HepG2 (cell line): ENCODE results near the gene UGT3A2. TPM values are rescaled to one million over a fixed set of nuclear protein-coding genes. Genes with fewer than 3 reads are reported as not detected.

ENCODE experiments used
- ATAC-seq: fragments of 200-7000 bp; cut with Tn5 transposase; 3 replicates; pipeline ENCODE4 v1.9.1; 2020; ENCODE audit warnings: mild to moderate bottlenecking, moderate library complexity
- BruUV-seq: library from RNA; stranded (reverse); fragments of 400-500 nt; replicated peaks from 2 replicates; lab custom pipeline; 2021; lab: Mats Ljungman, UMichigan
- CTCF ChIA-PET: fragments of 300-600 bp; formaldehyde crosslinking; extraction: SDS; loops from one replicate; lab custom pipeline; 2021; ENCODE audit warnings: low total read pairs, inconsistent platforms, low intra/inter-chr PET ratio; lab: Yijun Ruan, JAX
- POLR2A ChIA-PET: fragments of 350-600 bp; sonication (Branson Sonifier 250); formaldehyde crosslinking; loops from one replicate; lab custom pipeline; 2020; ENCODE audit warnings: antibody characterized with exemption, inconsistent platforms; lab: Yijun Ruan, JAX
- DNase-seq: peaks from one replicate; pipeline ENCODE4 v3.0.0-alpha.2; 2015; ENCODE audit warnings: low spot score
- FAIRE-seq: peaks from 3 replicates; lab custom pipeline; 2011; peaks lifted over from hg19 to GRCh38; lab: Jason Lieb, UNC
- H2AFZ ChIP-seq: one replicate; pipeline ENCODE4 v1.6.1; 2011; ENCODE audit warnings: low read length, inconsistent platforms
- H3K27ac ChIP-seq: fragments of 300-600 bp; 3 replicates; pipeline ENCODE4 v1.8.0; 2011; ENCODE audit warnings: mixed run types, mild to moderate bottlenecking, mixed read lengths, low read length, inconsistent platforms; ENCODE audit not compliant: insufficient read depth; ENCODE audit errors: extremely low read length
- H3K27me3 ChIP-seq, 2 experiments: fragments of 200-600 bp in 1 of 2; 2 replicates in 1 of 2; 3 replicates in 1 of 2; pipeline versions ENCODE4 v1.6.0 to v1.8.0; 2011; ENCODE audit warnings: low read length in 2 of 2, mild to moderate bottlenecking in 2 of 2, moderate library complexity in 2 of 2, inconsistent platforms in 1 of 2; ENCODE audit not compliant: insufficient read depth in 2 of 2, control insufficient read depth in 1 of 2
- H3K36me3 ChIP-seq, 2 experiments: fragments of 200-600 bp in 1 of 2; replicated peaks in 1 of 2; 2 replicates in 1 of 2; 3 replicates in 1 of 2; pipeline versions ENCODE4 v1.5.1 to v1.8.0; 2011; ENCODE audit warnings: low read length in 2 of 2, inconsistent platforms in 1 of 2; ENCODE audit not compliant: insufficient read depth in 2 of 2, control insufficient read depth in 1 of 2
- H3K4me1 ChIP-seq: 2 replicates; pipeline ENCODE4 v1.5.1; 2012; ENCODE audit warnings: low read length, inconsistent platforms; ENCODE audit not compliant: insufficient read depth
- H3K4me2 ChIP-seq: 2 replicates; pipeline ENCODE4 v1.6.0; 2011; ENCODE audit warnings: low read depth, low read length, inconsistent platforms
- H3K4me3 ChIP-seq, 3 experiments: fragments of 200-600 bp in 1 of 3; sonication (generic), shearing (Covaris generic) in 1 of 3; replicated peaks in 1 of 3; 2 replicates each; pipeline ENCODE4 v1.5.1; 2011 to 2016; ENCODE audit warnings: low read length in 3 of 3, inconsistent platforms in 2 of 3, low read depth in 2 of 3, mild to moderate bottlenecking in 2 of 3, control low read depth in 1 of 3, mixed read lengths in 1 of 3; ENCODE audit not compliant: insufficient read depth in 1 of 3
- H3K79me2 ChIP-seq: one replicate; pipeline ENCODE4 v1.6.1; 2011; ENCODE audit warnings: low read length, inconsistent platforms; ENCODE audit not compliant: insufficient read depth
- H3K9ac ChIP-seq: 2 replicates; pipeline ENCODE4 v1.6.0; 2011; ENCODE audit warnings: mild to moderate bottlenecking, low read depth, low read length, inconsistent platforms; ENCODE audit not compliant: insufficient read depth
- H3K9me3 ChIP-seq: 2 replicates; pipeline ENCODE4 v1.5.1; 2012; ENCODE audit warnings: mild to moderate bottlenecking, low read length
- H4K20me1 ChIP-seq: 2 replicates; pipeline ENCODE4 v1.6.0; 2011; ENCODE audit warnings: inconsistent platforms, mild to moderate bottlenecking, low read length, moderate library complexity; ENCODE audit not compliant: insufficient read depth
- CREB1 ChIP-seq, 2 experiments: fragments of 450-650 bp in 1 of 2; IDR thresholded peaks; 2 replicates each; pipeline ENCODE4 v1.6.1; 2016 to 2017; ENCODE audit warnings: control low read depth in 1 of 2, mild to moderate bottlenecking in 1 of 2, missing compliant biosample characterization in 1 of 2, missing genetic modification characterization in 1 of 2
- MTF1 ChIP-seq: sonication (generic); formaldehyde crosslinking; IDR thresholded peaks from 2 replicates; pipeline ENCODE4 v1.5.0; 2020; ENCODE audit warnings: missing genetic modification reagents
- POLR2AphosphoS5 ChIP-seq: IDR thresholded peaks from 2 replicates; pipeline ENCODE4 v1.6.1; 2012; ENCODE audit warnings: low read depth, low read length
- RCOR2 ChIP-seq: IDR thresholded peaks from 2 replicates; pipeline ENCODE4 v1.6.1; 2016; ENCODE audit warnings: missing biosample characterization, missing genetic modification reagents
- SIX4 ChIP-seq: sonication (generic); formaldehyde crosslinking; IDR thresholded peaks from 2 replicates; pipeline ENCODE4 v1.4.0; 2020; ENCODE audit warnings: missing genetic modification reagents
- ZNF552 ChIP-seq: sonication (generic); formaldehyde crosslinking; IDR thresholded peaks from 2 replicates; pipeline ENCODE4 v1.9.0; 2022; ENCODE audit warnings: missing genetic modification reagents, mild to moderate bottlenecking, borderline replicate concordance
- WGBS: methylation state at CpG from one replicate; pipeline ENCODE4 v1.1.6; 2017; ENCODE audit warnings: low lambda C conversion rate; 5-methylcytosine and 5-hydroxymethylcytosine counted together
- in situ Hi-C: cut with HindIII; loops from 2 replicates; pipeline ENCODE4 v1.10.0; 2017; ENCODE audit warnings: low pct_unique_long_range_greater_than_20kb; ENCODE audit not compliant: extremely low pct_ligation_motif_present
- intact Hi-C: fragments of 100-400 bp; cut with micrococcal nuclease; formaldehyde crosslinking; loops from one replicate; pipeline ENCODE4 v1.10.0; 2022; ENCODE audit not compliant: unreplicated experiment
- polyA plus RNA-seq, 8 experiments: library from polyadenylated mRNA; depleted of rRNA in 3 of 8; stranded (reverse) in 7 of 8; unstranded in 1 of 8; fragments of >200 nt; fragmentation: Illumina TruSeq in 4 of 8; extraction: Trizol in 4 of 8; gene quantifications; 2 replicates each; pipeline versions ENCODE4 v1.2.1 to v1.2.3, GENCODE V29; 2011 to 2016; ENCODE audit warnings: low read depth in 4 of 8, missing spikeins in 1 of 8, mixed read lengths in 1 of 8; ENCODE audit not compliant: insufficient read depth in 1 of 8
- total RNA-seq, 5 experiments: library from RNA; depleted of rRNA; stranded (reverse); fragments of >200 nt; fragmentation: Illumina TruSeq; extraction: Trizol; gene quantifications; 2 replicates each; pipeline ENCODE4 v1.2.3, GENCODE V29; 2016; ENCODE audit warnings: low read depth in 1 of 5
- TF ChIP-seq, protein P1 (sequence below): sonication (generic); formaldehyde crosslinking; IDR thresholded peaks from 2 replicates; pipeline ENCODE4 v1.4.0; 2020; ENCODE audit warnings: mild to moderate bottlenecking, missing genetic modification reagents, borderline replicate concordance

Gene UGT3A2
- total and polyA plus RNA-seq, 2 of the 13 experiments (the other 11 are each of a cell fraction or from before 2014, with no cell fraction given) = not detected

DNA sequence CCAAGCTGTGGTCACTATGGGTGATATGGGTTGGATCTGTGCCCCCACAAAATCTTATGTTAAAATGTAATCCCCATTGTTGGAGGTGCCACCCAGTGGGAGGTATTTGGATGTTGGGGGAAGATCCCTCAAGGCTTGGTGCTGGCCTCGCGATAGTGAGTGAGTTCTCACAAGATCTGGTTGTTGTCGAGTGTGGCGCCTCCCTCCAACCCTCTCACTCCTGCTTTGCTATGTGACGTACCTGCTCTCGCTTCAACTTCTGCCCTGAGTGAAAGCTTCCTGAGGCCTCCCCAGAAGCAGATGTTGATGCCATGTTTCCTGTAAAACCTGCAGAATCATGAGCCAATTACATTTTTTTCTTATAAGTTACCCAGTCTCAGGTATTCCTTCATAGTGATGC, 35.5 kb downstream of the UGT3A2 start:
- H3K9me3 ChIP-seq = no peaks in the 10 kb centered on the region
- no peaks in the 10 kb centered on the region for H3K36me3 ChIP-seq
- H3K4me2 ChIP-seq = no peak overlapping the region
- no peaks in the 10 kb centered on the region; a peak in 1 of 5 replicates for H3K27me3 ChIP-seq
- H3K9ac ChIP-seq = no peak overlapping the region
- no peak overlapping the region for H3K27ac ChIP-seq
- H4K20me1 ChIP-seq = no peaks in the 10 kb centered on the region
- no TSS peak for BruUV-seq
- no peak overlapping the region for H3K4me3 ChIP-seq
- H3K79me2 ChIP-seq = no peaks in the 10 kb centered on the region
- in situ Hi-C loops = no loop called here
- FAIRE-seq = no peak
- no peak for DNase-seq
- ATAC-seq = no peak
- 48% methylated on average over 6 of the region's 6 CpGs for WGBS
- no peak overlapping the region for H2AFZ ChIP-seq
- CTCF ChIA-PET = no interaction called here
- H3K4me1 ChIP-seq = no peaks in the 10 kb centered on the region
- intact Hi-C loops = no loop called here
- TF ChIP-seq SIX4 (CRISPR knock-in tag) (no peak), MTF1 (CRISPR knock-in tag) (no peak), POLR2AphosphoS5 (no peak), ZNF552 (CRISPR knock-in tag) (no peak), RCOR2 (no peak), CREB1 (IDR thresholded peaks at IDR 0.05) (no peak), CREB1 (CRISPR knock-in tag; IDR thresholded peaks at IDR 0.05) (no peak)
- TF ChIP-seq, protein P1, sequence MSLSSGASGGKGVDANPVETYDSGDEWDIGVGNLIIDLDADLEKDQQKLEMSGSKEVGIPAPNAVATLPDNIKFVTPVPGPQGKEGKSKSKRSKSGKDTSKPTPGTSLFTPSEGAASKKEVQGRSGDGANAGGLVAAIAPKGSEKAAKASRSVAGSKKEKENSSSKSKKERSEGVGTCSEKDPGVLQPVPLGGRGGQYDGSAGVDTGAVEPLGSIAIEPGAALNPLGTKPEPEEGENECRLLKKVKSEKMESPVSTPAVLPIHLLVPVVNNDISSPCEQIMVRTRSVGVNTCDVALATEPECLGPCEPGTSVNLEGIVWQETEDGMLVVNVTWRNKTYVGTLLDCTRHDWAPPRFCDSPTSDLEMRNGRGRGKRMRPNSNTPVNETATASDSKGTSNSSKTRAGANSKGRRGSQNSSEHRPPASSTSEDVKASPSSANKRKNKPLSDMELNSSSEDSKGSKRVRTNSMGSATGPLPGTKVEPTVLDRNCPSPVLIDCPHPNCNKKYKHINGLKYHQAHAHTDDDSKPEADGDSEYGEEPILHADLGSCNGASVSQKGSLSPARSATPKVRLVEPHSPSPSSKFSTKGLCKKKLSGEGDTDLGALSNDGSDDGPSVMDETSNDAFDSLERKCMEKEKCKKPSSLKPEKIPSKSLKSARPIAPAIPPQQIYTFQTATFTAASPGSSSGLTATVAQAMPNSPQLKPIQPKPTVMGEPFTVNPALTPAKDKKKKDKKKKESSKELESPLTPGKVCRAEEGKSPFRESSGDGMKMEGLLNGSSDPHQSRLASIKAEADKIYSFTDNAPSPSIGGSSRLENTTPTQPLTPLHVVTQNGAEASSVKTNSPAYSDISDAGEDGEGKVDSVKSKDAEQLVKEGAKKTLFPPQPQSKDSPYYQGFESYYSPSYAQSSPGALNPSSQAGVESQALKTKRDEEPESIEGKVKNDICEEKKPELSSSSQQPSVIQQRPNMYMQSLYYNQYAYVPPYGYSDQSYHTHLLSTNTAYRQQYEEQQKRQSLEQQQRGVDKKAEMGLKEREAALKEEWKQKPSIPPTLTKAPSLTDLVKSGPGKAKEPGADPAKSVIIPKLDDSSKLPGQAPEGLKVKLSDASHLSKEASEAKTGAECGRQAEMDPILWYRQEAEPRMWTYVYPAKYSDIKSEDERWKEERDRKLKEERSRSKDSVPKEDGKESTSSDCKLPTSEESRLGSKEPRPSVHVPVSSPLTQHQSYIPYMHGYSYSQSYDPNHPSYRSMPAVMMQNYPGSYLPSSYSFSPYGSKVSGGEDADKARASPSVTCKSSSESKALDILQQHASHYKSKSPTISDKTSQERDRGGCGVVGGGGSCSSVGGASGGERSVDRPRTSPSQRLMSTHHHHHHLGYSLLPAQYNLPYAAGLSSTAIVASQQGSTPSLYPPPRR (CRISPR knock-in tag) = no peak
- TF ChIP-seq, all 625 proteins: peak for 0
- POLR2A ChIA-PET = no interaction called here
